Natural killer cell (primary cell): ENCODE data around the gene NPTXR. TPM values are rescaled to one million over a fixed set of nuclear protein-coding genes. Genes with fewer than 3 reads are reported as not detected.

Source experiments
- ATAC-seq, 3 donors: fragments of 150-1000 bp in 2 of 3; fragments of 200-7000 bp in 1 of 3; cut with Tn5 transposase; 1 replicate in 1 of 3; 2 replicates in 2 of 3; pipeline ENCODE4 v1.10.0; 2021; ENCODE audit warnings: mild to moderate bottlenecking in 2 of 3, moderate library complexity in 2 of 3
- DNase-seq, 2 donors: peaks; one replicate each; pipeline versions ENCODE4 v3.0.0 to v3.0.0-alpha.2; 2013 to 2021; ENCODE audit warnings: mixed read lengths in 1 of 2
- H3K27ac ChIP-seq: one replicate; pipeline ENCODE4 v1.5.1; 2013; ENCODE audit warnings: mild to moderate bottlenecking, low read length
- H3K27me3 ChIP-seq: one replicate; pipeline ENCODE4 v1.6.1; 2013; ENCODE audit warnings: low read length; ENCODE audit not compliant: control insufficient read depth, insufficient read depth
- H3K36me3 ChIP-seq: one replicate; pipeline ENCODE4 v1.6.1; 2013; ENCODE audit warnings: low read length; ENCODE audit not compliant: control insufficient read depth, insufficient read depth
- H3K4me1 ChIP-seq: one replicate; pipeline ENCODE4 v1.6.1; 2013; ENCODE audit warnings: low read length; ENCODE audit not compliant: control insufficient read depth, insufficient read depth
- H3K4me3 ChIP-seq: one replicate; pipeline ENCODE4 v1.5.1; 2013; ENCODE audit warnings: low read length
- H3K9me3 ChIP-seq: one replicate; pipeline ENCODE4 v1.6.1; 2013; ENCODE audit warnings: low read length; ENCODE audit not compliant: control insufficient read depth, insufficient read depth
- H3K27ac Mint-ChIP-seq, 2 donors: one replicate each; pipeline ENCODE4 v1.8.0; 2022; ENCODE audit warnings: mild to moderate bottlenecking in 2 of 2, mixed read lengths in 2 of 2, moderate library complexity in 1 of 2
- H3K27me3 Mint-ChIP-seq, 2 donors: one replicate each; pipeline ENCODE4 v1.8.0; 2022; ENCODE audit warnings: low read depth in 2 of 2, mixed read lengths in 2 of 2
- H3K36me3 Mint-ChIP-seq: one replicate; pipeline ENCODE4 v1.8.0; 2022; ENCODE audit warnings: mixed read lengths
- H3K4me1 Mint-ChIP-seq, 2 donors: one replicate each; pipeline ENCODE4 v1.8.0; 2022; ENCODE audit warnings: mixed read lengths in 2 of 2
- H3K4me3 Mint-ChIP-seq: one replicate; pipeline ENCODE4 v1.8.0; 2022; ENCODE audit warnings: mild to moderate bottlenecking, moderate library complexity, mixed read lengths
- H3K9me3 Mint-ChIP-seq, 2 donors: one replicate each; pipeline ENCODE4 v1.8.0; 2022; ENCODE audit warnings: mixed read lengths in 2 of 2
- CTCF ChIP-seq: fragments of 200-600 bp; IDR thresholded peaks from one replicate; pipeline ENCODE4 v1.8.0; 2022; ENCODE audit warnings: antibody characterized with exemption
- WGBS: methylation state at CpG from one replicate; pipeline ENCODE4 v1.1.7; 2013; ENCODE audit warnings: missing lambda C conversion rate; ENCODE audit not compliant: insufficient coverage; 5-methylcytosine and 5-hydroxymethylcytosine counted together
- intact Hi-C: fragments of 100-400 bp; cut with micrococcal nuclease; formaldehyde crosslinking; loops from one replicate; pipeline ENCODE4 v1.14.2; 2022
- total RNA-seq, 4 donors: library from RNA; stranded (reverse); fragments of 120-200 nt in 1 of 4; gene quantifications; one replicate each; pipeline versions ENCODE4 v1.2.3 to v1.2.4, GENCODE V29; 2013 to 2022

Gene NPTXR
- total RNA-seq, 3 donors from 2014 or later (not counting 1 experiment from before 2014, with no cell fraction given), result 4.8 to 8.2 (median 6.1) TPM

DNA sequence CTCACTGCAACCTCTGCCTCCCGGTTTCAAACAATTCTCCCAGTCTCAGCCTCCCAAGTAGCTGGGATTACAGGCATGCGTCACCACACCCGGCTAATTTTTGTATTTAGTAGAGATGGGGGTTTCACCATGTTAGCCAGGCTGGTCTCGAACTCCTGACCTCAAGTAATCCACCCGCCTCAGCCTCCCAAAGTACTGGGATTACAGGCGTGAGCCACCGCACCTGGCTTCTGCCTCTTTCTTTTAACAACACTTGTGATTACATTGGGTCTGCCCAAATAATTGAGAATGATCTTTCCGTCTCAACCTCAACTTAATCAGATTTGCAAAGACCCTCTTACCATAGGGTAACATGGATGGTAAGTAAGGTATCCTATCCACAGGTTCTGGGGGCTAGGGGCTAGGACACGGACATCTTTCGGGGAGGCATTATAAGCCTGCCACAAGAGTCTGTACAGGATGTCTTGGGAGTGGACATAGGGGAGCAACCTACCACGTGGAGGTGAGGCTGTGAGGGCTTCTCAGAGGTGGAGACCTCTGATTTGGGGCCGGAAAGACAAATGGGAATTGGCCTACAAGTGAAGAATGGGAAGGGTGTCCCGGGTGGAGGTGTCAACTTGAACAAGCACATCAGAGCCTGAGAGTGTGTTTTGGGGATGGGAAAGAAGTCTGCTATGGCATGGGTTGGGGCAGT, 30.8 kb upstream of the NPTXR start:
- 90% methylated on average over 12 of the region's 13 CpGs for WGBS
- TF ChIP-seq CTCF, result no peak
- intact Hi-C loops, result loop anchor here (5.0 kb wide), 2 partner anchors 278 to 658 kb away; partner anchors contain the start of genes CBX7 and RPS19BP1
- Histone ChIP-seq H3K27me3 (no peaks in the 10 kb centered on the region), H3K27ac (no peak overlapping the region), H3K4me3 (no peak overlapping the region), H3K36me3 (peaks cover 3% of the 10 kb centered on the region), H3K9me3 (no peaks in the 10 kb centered on the region), H3K4me1 (peaks cover 34% of the 10 kb centered on the region)
- peak overlapping the region; percentile 39 to 73 for H3K27ac Mint-ChIP-seq
- no peaks in the 10 kb centered on the region for H3K9me3 Mint-ChIP-seq
- H3K4me1 Mint-ChIP-seq, result peaks cover 25 to 35% of the 10 kb centered on the region in 2 donors
- ATAC-seq (no peak), DNase-seq (no peak)
- H3K27me3 Mint-ChIP-seq, result peaks cover 8 to 14% of the 10 kb centered on the region in 2 donors
- H3K36me3 Mint-ChIP-seq, result no peaks in the 10 kb centered on the region
- peak overlapping the region; percentile 70 for H3K4me3 Mint-ChIP-seq

DNA sequence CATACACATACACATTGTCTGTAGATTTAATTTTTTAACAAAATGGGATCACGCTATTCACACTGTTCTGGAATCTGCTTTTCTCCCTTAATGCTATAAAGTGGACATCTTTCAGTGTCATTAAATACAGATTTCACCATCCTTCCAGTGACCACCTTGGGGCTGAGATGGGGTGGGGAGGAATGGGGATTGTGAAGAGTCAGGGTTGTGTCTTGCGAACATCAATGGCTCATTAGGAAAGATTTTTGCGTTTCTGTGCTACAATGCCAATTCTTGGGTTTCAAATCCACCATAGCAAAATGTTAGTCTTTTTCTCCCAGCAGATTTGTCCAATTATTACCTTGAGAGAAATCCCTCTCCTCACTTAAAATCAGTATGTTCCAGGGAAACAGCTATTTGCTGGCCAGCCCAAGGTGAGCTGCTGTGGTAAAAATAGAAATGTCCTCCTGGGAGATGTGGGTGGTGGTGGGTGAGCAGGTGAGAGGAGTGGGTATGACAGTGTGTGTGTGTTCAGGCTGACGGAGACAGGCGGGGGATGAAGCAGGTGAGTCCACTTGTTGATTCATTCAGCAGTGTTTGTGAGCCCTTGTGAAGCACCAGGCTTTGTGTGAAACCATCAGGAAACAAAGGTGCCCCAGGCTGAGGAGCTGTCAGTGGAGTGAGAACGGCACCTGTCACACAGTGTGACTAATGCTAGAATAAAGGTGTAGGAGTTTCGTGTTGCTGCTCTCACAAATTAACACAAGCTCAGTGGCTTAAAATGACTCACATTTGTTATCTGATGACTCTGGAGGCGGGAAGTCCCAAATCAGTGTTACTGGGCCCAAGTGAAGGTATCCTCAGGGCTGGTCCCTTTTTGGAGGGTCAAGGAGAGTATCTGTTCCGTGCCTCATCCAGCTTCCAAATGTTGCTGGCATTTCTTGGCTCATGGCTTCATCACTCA, 29.9 kb upstream of the NPTXR start:
- TF ChIP-seq CTCF, result no peak
- Histone ChIP-seq H3K4me1 (peaks cover 42% of the 10 kb centered on the region), H3K36me3 (peaks cover 5% of the 10 kb centered on the region), H3K4me3 (no peak overlapping the region), H3K27me3 (no peaks in the 10 kb centered on the region), H3K9me3 (no peaks in the 10 kb centered on the region), H3K27ac (no peak overlapping the region)
- DNase-seq (peak in 1 of 2 donors; percentile 67), ATAC-seq (peak in 2 of 3 donors; percentile 17 to 52)
- H3K4me1 Mint-ChIP-seq, result peaks cover 26 to 36% of the 10 kb centered on the region in 2 donors
- peak overlapping the region; percentile 73 to 91 for H3K27ac Mint-ChIP-seq
- peak overlapping the region; percentile 86 for H3K4me3 Mint-ChIP-seq
- H3K36me3 Mint-ChIP-seq, result no peaks in the 10 kb centered on the region
- peaks cover 8 to 14% of the 10 kb centered on the region in 2 donors for H3K27me3 Mint-ChIP-seq
- intact Hi-C loops, result loop anchor here (5.0 kb wide), 2 partner anchors 279 to 659 kb away; partner anchors contain the start of genes CBX7 and RPS19BP1
- no peaks in the 10 kb centered on the region for H3K9me3 Mint-ChIP-seq
- WGBS, result 48% methylated on average over 8 of the region's 9 CpGs

GRCh38 chr22:38872831-38873248, 29.0 kb upstream of the NPTXR start:
- Histone ChIP-seq H3K9me3 (no peaks in the 10 kb centered on the region), H3K4me3 (peak overlapping the region; percentile 58), H3K4me1 (peaks cover 50% of the 10 kb centered on the region), H3K36me3 (peaks cover 8% of the 10 kb centered on the region), H3K27me3 (no peaks in the 10 kb centered on the region), H3K27ac (peak overlapping the region; percentile 64)
- DNase-seq (peak in 1 of 2 donors; percentile 50), ATAC-seq (no peak)
- Mint-ChIP-seq H3K27ac (peak overlapping the region; percentile 73 to 91), H3K4me3 (peak overlapping the region; percentile 86), H3K36me3 (no peaks in the 10 kb centered on the region), H3K4me1 (peaks cover 26 to 45% of the 10 kb centered on the region in 2 donors), H3K27me3 (peaks cover 3 to 11% of the 10 kb centered on the region in 2 donors), H3K9me3 (no peaks in the 10 kb centered on the region)
- under 1% methylated on average over 37 of the region's 37 CpGs for WGBS
- intact Hi-C loops, result loop anchor here (5.0 kb wide), 2 partner anchors 279 to 659 kb away; partner anchors contain the start of genes CBX7 and RPS19BP1
- TF ChIP-seq CTCF, result no peak
